Loucy (cell line): ENCODE measurements around the gene SPATS2.

ENCODE experiments used
- CTCF ChIP-seq: fragments of 200-600 bp; sonication (generic); conservative IDR thresholded peaks from 2 replicates; pipeline ENCODE4 v1.5.1; 2014; ENCODE audit warnings: mild to moderate bottlenecking, antibody characterized with exemption, low read length
- EZH2phosphoT487 ChIP-seq: fragments of 200-600 bp; IDR thresholded peaks from 2 replicates; pipeline ENCODE4 v1.6.1; 2018; ENCODE audit warnings: antibody characterized with exemption, mild to moderate bottlenecking, moderate library complexity, borderline replicate concordance

GRCh38 chr12:49332891-49333371 is 34.3 kb upstream of the SPATS2 start:
- TF ChIP-seq CTCF (no peak), EZH2phosphoT487 (no peak)
